H9 (cell line): ENCODE measurements around the gene LPO. TPM values are rescaled to one million over a fixed set of nuclear protein-coding genes. Genes with fewer than 3 reads are reported as not detected.

ENCODE experiments used
- DNase-seq: peaks from one replicate; pipeline ENCODE4 v3.0.0-alpha.2; 2017
- H2AFZ ChIP-seq: one replicate; pipeline ENCODE4 v1.6.1; 2013; ENCODE audit warnings: mild to moderate bottlenecking, low read length, control low read depth, moderate library complexity
- H2AK5ac ChIP-seq: 2 replicates; pipeline ENCODE4 v1.6.1; 2013; ENCODE audit warnings: low read length, control low read depth, mixed read lengths; ENCODE audit not compliant: insufficient read length
- H2BK120ac ChIP-seq: one replicate; pipeline ENCODE4 v1.6.1; 2013; ENCODE audit warnings: low read depth, mild to moderate bottlenecking, low read length, control low read depth, inconsistent platforms; ENCODE audit not compliant: poor library complexity, severe bottlenecking
- H2BK12ac ChIP-seq: 2 replicates; pipeline ENCODE4 v1.6.1; 2013; ENCODE audit warnings: low read length, control low read depth, mixed read lengths, low read depth; ENCODE audit not compliant: insufficient read length
- H2BK15ac ChIP-seq: 2 replicates; pipeline ENCODE4 v1.6.1; 2013; ENCODE audit warnings: low read depth, low read length, control low read depth
- H2BK20ac ChIP-seq: one replicate; pipeline ENCODE4 v1.6.1; 2013; ENCODE audit warnings: low read depth, mild to moderate bottlenecking, low read length, control low read depth, inconsistent platforms; ENCODE audit not compliant: poor library complexity, severe bottlenecking
- H2BK5ac ChIP-seq: 2 replicates; pipeline ENCODE4 v1.6.1; 2013; ENCODE audit warnings: low read length, control low read depth, mixed read lengths; ENCODE audit not compliant: insufficient read length
- H3K14ac ChIP-seq: 2 replicates; pipeline ENCODE4 v1.6.1; 2013; ENCODE audit warnings: low read length, control low read depth; ENCODE audit not compliant: insufficient read depth
- H3K18ac ChIP-seq: 2 replicates; pipeline ENCODE4 v1.6.1; 2013; ENCODE audit warnings: low read depth, mild to moderate bottlenecking, mixed read lengths, low read length, control low read depth; ENCODE audit not compliant: insufficient read length
- H3K23ac ChIP-seq: 2 replicates; pipeline ENCODE4 v1.6.1; 2013; ENCODE audit warnings: low read length, control low read depth, mixed read lengths, low read depth; ENCODE audit not compliant: insufficient read length
- H3K23me2 ChIP-seq: 2 replicates; pipeline ENCODE4 v1.6.1; 2013; ENCODE audit warnings: low read depth, mild to moderate bottlenecking, mixed read lengths, low read length, control low read depth; ENCODE audit not compliant: insufficient read length, poor library complexity, severe bottlenecking
- H3K27ac ChIP-seq: 2 replicates; pipeline ENCODE4 v1.5.1; 2013; ENCODE audit warnings: low read length, control low read depth, mixed read lengths, low read depth; ENCODE audit not compliant: insufficient read length
- H3K27me3 ChIP-seq: 2 replicates; pipeline ENCODE4 v1.6.1; 2013; ENCODE audit warnings: low read length, control low read depth, inconsistent platforms; ENCODE audit not compliant: insufficient read depth
- H3K4ac ChIP-seq: 2 replicates; pipeline ENCODE4 v1.6.1; 2013; ENCODE audit warnings: low read depth, mild to moderate bottlenecking, control low read depth, inconsistent platforms, low read length, moderate library complexity
- H3K4me1 ChIP-seq: 2 replicates; pipeline ENCODE4 v1.6.1; 2013; ENCODE audit warnings: low read length, control low read depth, inconsistent platforms; ENCODE audit not compliant: insufficient read depth
- H3K4me2 ChIP-seq: 2 replicates; pipeline ENCODE4 v1.6.1; 2013; ENCODE audit warnings: low read length, control low read depth, mixed read lengths; ENCODE audit not compliant: insufficient read length, insufficient read depth
- H3K56ac ChIP-seq: 2 replicates; pipeline ENCODE4 v1.6.1; 2013; ENCODE audit warnings: low read depth, mild to moderate bottlenecking, mixed read lengths, low read length, control low read depth; ENCODE audit not compliant: insufficient read length
- H3K79me1 ChIP-seq: 2 replicates; pipeline ENCODE4 v1.6.1; 2013; ENCODE audit warnings: low read depth, mild to moderate bottlenecking, moderate library complexity, low read length, control low read depth, inconsistent platforms; ENCODE audit not compliant: insufficient read depth, poor library complexity, severe bottlenecking
- H3K79me2 ChIP-seq: 2 replicates; pipeline ENCODE4 v1.6.1; 2013; ENCODE audit warnings: low read length, control low read depth, inconsistent platforms; ENCODE audit not compliant: insufficient read depth
- H3K9ac ChIP-seq: 2 replicates; pipeline ENCODE4 v1.6.1; 2013; ENCODE audit warnings: low read length, control low read depth, mixed read lengths; ENCODE audit not compliant: insufficient read length; ENCODE audit errors: extremely low read depth
- H3K9me3 ChIP-seq: one replicate; pipeline ENCODE4 v1.6.1; 2013; ENCODE audit warnings: low read depth, low read length, inconsistent platforms; ENCODE audit not compliant: control insufficient read depth
- H3T11ph ChIP-seq: one replicate; pipeline ENCODE4 v1.6.1; 2013; ENCODE audit warnings: mild to moderate bottlenecking, low read length, control low read depth, inconsistent platforms
- H4K20me1 ChIP-seq: one replicate; pipeline ENCODE4 v1.6.1; 2013; ENCODE audit not compliant: control insufficient read depth, insufficient read length, insufficient read depth
- H4K5ac ChIP-seq: 2 replicates; pipeline ENCODE4 v1.6.1; 2013; ENCODE audit warnings: low read depth, mild to moderate bottlenecking, mixed read lengths, low read length, control low read depth; ENCODE audit not compliant: insufficient read length
- H4K8ac ChIP-seq: replicated peaks from 2 replicates; pipeline ENCODE4 v1.6.1; 2013; ENCODE audit warnings: low read length, control low read depth, mixed read lengths, low read depth; ENCODE audit not compliant: insufficient read length
- H4K91ac ChIP-seq: 2 replicates; pipeline ENCODE4 v1.6.1; 2013; ENCODE audit warnings: low read depth, mild to moderate bottlenecking, moderate library complexity, mixed read lengths, low read length, control low read depth; ENCODE audit not compliant: insufficient read length
- H3K27ac Mint-ChIP-seq, 3 experiments: 2 replicates in 2 of 3; 3 replicates in 1 of 3; pipeline ENCODE4 v1.8.0; 2020 to 2021; ENCODE audit warnings: mixed read lengths in 3 of 3, mild to moderate bottlenecking in 1 of 3, moderate library complexity in 1 of 3
- H3K27me3 Mint-ChIP-seq: 2 replicates; pipeline ENCODE4 v1.8.0; 2021; ENCODE audit warnings: low read depth, mild to moderate bottlenecking, moderate library complexity, mixed read lengths
- H3K36me3 Mint-ChIP-seq, 3 experiments: 2 replicates in 2 of 3; 3 replicates in 1 of 3; pipeline ENCODE4 v1.8.0; 2020 to 2021; ENCODE audit warnings: low read depth in 3 of 3, mixed read lengths in 3 of 3; ENCODE audit not compliant: insufficient read depth in 1 of 3
- H3K4me1 Mint-ChIP-seq, 2 experiments: 2 replicates each; pipeline ENCODE4 v1.8.0; 2020; ENCODE audit warnings: mixed read lengths in 2 of 2
- H3K4me3 Mint-ChIP-seq, 2 experiments: 2 replicates in 1 of 2; 3 replicates in 1 of 2; pipeline ENCODE4 v1.8.0; 2020 to 2021; ENCODE audit warnings: mild to moderate bottlenecking in 2 of 2, mixed read lengths in 2 of 2, moderate library complexity in 1 of 2
- H3K9me3 Mint-ChIP-seq, 2 experiments: 2 replicates in 1 of 2; 3 replicates in 1 of 2; pipeline ENCODE4 v1.8.0; 2020; ENCODE audit warnings: mild to moderate bottlenecking in 2 of 2, mixed read lengths in 2 of 2, moderate library complexity in 1 of 2
- CTCF ChIP-seq: fragments of 200-600 bp; sonication (generic); conservative IDR thresholded peaks from 3 replicates; pipeline ENCODE4 v1.8.0; 2021; ENCODE audit warnings: antibody characterized with exemption, mild to moderate bottlenecking
- WGBS: extraction: QIAGEN DNeasy Blood & Tissue Kit; methylation state at CpG from one replicate; pipeline ENCODE4 v1.1.7; 2013; ENCODE audit warnings: missing lambda C conversion rate, low lambda C conversion rate, mixed read lengths; ENCODE audit not compliant: insufficient read length; ENCODE audit errors: extremely low coverage; 5-methylcytosine and 5-hydroxymethylcytosine counted together
- total RNA-seq: library from RNA; stranded (reverse); gene quantifications from 2 replicates; pipeline ENCODE4 v1.2.1, GENCODE V29; 2021

The LPO gene
- total RNA-seq, 1 experiment from 2014 or later, result 0.17 TPM

- Mint-ChIP-seq H3K36me3 (no peaks in the 10 kb centered on the region), H3K4me1 (peaks cover 5 to 36% of the 10 kb centered on the region in 2 experiments), H3K27ac (no peak overlapping the region), H3K9me3 (no peaks in the 10 kb centered on the region), H3K27me3 (peaks cover 4% of the 10 kb centered on the region), H3K4me3 (no peak overlapping the region)
- Histone ChIP-seq H2BK20ac (no peak overlapping the region), H3K27ac (no peak overlapping the region), H2BK120ac (no peak overlapping the region), H4K91ac (no peak overlapping the region), H2BK15ac (no peak overlapping the region), H3K9ac (no peak overlapping the region), H3K27me3 (no peaks in the 10 kb centered on the region), H2AK5ac (no peak overlapping the region), H2BK12ac (no peak overlapping the region), H2BK5ac (no peak overlapping the region), H2AFZ (no peak overlapping the region), H3K14ac (no peak overlapping the region), H3K23ac (no peak overlapping the region), H4K5ac (no peak overlapping the region), H3K4ac (no peak overlapping the region), H3K56ac (no peak overlapping the region), H4K20me1 (no peaks in the 10 kb centered on the region), H4K8ac (no peak overlapping the region), H3K4me2 (no peak overlapping the region), H3K9me3 (no peaks in the 10 kb centered on the region), H3T11ph (no peak overlapping the region), H3K4me1 (no peaks in the 10 kb centered on the region), H3K18ac (no peak overlapping the region), H3K79me1 (no peaks in the 10 kb centered on the region), H3K79me2 (no peaks in the 10 kb centered on the region), H3K23me2 (no peaks in the 10 kb centered on the region)
- peak; percentile 32 for DNase-seq
- WGBS, result no CpG with 5 or more reads among the region's 8 CpGs
- TF ChIP-seq CTCF, result no peak
Observed at GRCh38 chr17:58305626-58306025, 67.2 kb downstream of the LPO start.
